Right lung (tissue), 5 donors: ENCODE results near the gene SMTNL2. TPM values are rescaled to one million over a fixed set of nuclear protein-coding genes. Genes with fewer than 3 reads are reported as not detected.
"Not testable (repeated sequence)": the region's sequence is repeated elsewhere in the genome, so short reads cannot be mapped to it uniquely, and the experiment has no call there.

Experiments
- DNase-seq, 2 donors: peaks; one replicate each; pipeline ENCODE4 v3.0.0-alpha.2; 2013
- polyA plus RNA-seq, 5 donors: library from polyadenylated mRNA; unstranded; fragments of 120-200 nt; gene quantifications; one replicate each; pipeline versions ENCODE4 v1.2.1 to v1.2.3, GENCODE V29; 2013; ENCODE audit warnings: inconsistent platforms in 1 of 5, low replicate concordance in 1 of 5; ENCODE audit not compliant: insufficient read length in 5 of 5, insufficient read depth in 1 of 5

SMTNL2 gene
- polyA plus RNA-seq, 5 donors, result 17.2 to 32.0 (median 22.6) TPM

DNA sequence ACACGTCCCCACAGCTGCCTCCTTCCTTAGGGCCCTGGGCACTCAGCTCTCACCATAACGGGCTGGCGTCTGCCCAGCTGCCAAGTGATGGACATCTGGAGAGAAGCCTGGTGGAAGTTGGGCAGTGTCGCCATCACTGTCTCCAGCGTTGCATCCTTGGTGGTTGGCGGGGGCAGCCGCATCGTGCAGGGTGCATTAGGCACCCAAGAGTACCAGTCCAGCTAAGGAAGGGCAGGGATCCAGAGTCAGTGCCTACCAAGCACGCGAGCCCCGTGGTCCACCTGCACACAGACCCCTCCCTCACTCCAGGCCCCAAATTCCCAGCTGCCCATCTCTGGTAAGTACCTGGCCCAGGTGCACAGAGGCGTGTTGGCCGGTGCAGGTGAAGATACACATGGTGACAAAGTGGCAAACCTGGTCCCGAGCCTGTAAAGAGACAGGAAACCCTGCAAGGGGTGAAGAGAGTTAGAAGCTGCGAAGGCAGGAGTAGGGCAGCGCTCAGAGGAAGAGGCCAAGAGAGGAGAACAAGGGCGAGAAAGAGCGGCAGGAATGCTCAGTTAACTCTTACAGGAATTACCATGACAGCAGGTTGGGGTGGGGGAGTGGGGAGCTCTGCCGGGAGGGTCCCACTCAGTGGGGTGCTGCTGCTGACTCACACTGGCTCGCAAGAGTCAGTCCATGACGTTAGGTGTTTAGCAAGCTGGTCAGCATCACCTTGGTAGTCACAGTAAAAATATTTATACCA lies 47.7 kb downstream of the SMTNL2 start:
- no peak for DNase-seq

DNA sequence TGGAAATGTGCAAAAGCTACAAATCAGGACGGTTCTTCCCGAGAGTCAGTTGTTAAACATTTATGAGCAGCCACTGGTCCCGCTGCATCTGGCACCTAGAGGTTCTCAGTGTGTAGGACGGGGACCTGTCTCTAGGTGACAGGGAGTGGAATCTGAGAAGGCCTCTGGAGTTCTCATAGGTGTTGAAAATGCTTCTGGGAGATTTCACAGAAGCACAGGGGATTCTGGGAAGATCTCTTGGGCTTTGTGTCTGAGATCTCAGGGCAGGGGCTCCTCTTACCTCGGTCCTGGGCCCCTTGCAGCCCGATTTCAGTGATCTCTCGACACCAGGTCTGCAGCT lies 48.2 kb downstream of the SMTNL2 start:
- no peak for DNase-seq

DNA sequence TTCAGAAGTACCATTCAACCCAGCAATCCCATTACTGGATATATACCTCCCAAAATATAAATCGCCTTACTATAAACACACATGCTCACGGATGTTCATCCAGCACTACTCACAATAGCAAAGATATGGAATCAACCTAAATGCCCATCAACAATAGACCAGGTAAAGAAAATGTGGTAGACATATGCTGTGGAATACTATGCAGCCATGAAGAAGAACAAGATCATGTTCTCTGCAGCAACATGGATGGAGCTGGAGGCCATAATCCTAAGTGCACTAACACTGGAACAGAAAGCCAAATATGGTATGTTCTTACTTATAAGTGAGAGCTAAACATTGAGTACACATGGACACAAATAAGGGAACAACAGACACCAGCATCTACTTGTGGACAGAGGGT lies 49.3 kb downstream of the SMTNL2 start:
- no peak for DNase-seq

DNA sequence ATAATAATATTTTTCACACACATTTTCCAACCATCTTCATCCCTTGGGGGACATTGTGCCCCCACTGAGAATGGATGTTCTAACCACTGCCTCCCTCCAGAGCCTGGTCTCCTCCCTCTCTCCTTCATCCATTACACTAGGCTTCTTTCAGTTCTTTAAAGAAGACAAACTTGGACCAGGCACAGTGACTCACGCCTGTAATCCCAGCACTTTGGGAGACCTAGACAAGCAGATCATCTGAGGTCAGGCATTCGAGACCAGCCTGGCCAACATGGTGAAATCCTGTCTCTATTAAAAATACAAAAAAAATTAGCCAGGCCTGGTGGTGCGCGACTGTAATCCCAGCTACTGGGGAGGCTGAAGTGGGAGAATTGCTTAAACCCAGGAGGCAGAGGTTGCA lies 50.6 kb downstream of the SMTNL2 start:
- DNase-seq, result no peak

DNA sequence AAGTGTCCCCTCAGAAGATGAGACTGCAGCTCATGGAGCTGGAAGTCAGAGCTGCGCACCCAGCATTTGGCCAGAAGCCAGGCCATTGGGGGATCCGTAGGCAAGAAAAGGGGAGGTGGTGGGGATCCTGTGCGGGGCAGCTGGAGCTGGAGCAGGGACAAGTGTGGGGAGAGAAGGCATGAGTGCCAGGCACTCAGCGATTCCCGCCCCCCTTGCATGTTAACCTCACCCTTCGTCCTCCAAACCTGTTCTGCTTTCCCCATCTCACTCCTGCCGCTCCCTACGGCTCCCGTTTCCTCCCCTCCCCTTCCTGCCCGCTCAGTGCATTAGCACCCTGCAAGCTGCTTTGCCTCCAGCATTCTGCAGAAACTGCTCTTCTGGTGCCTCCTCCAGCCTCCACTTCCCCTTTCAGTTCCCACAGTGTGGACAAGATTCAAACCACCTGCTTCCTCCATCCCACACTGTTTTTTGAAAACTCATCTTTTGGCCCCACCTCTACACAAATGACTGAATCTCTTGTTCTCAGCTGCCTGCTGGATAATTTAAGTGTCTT lies 51.6 kb downstream of the SMTNL2 start:
- DNase-seq, result no peak

DNA sequence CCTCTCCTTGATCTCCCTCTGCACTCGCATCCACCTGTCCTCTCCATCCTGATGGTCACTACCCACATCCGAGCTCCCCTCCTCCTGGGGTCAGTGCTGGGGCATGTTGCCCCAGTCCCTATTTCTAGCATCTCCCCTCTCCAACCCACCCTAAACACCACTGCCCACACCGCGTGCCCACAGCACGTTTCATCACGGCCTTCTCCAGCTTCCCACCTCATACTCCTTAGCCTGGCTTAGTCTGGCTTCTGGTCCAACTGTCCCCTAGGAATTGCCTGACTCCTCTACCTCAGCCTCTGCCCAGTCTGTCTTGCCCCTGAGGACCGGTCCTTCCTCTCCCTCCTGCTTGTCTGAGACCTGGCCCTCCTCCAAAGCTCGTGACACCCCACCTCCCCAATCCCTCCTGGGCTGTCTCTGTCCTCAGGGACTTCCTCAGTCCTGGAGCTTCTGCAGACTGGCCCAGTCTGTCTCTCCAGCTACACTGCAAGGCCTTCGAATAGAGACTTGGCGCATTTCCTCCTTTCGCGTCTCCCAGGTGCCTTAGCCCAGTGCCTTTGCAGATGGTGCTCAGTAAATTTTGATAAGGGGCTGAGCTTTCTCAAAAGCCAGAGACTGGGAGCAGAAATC lies 52.3 kb downstream of the SMTNL2 start:
- no peak for DNase-seq

DNA sequence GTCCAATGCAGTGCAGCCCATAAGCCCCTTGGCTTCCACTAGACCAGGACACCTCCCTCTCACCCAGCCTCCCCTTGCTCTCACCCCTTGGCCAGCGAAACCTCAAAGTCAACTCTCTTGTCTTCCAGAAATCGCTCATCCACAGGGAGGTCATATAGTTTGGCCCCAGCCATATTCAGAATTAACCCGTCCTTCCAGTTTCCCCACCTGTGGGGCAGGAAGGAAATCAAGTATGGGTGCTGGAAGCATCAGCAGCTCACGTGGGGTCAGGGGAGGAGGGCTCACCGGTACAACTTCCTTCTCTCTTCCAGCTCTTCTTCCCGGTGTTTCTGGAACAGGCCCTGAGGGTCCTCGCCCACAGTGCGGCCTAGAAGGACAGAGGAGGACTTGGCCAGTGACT lies 54.4 kb downstream of the SMTNL2 start:
- not testable (repeated sequence) for DNase-seq

DNA sequence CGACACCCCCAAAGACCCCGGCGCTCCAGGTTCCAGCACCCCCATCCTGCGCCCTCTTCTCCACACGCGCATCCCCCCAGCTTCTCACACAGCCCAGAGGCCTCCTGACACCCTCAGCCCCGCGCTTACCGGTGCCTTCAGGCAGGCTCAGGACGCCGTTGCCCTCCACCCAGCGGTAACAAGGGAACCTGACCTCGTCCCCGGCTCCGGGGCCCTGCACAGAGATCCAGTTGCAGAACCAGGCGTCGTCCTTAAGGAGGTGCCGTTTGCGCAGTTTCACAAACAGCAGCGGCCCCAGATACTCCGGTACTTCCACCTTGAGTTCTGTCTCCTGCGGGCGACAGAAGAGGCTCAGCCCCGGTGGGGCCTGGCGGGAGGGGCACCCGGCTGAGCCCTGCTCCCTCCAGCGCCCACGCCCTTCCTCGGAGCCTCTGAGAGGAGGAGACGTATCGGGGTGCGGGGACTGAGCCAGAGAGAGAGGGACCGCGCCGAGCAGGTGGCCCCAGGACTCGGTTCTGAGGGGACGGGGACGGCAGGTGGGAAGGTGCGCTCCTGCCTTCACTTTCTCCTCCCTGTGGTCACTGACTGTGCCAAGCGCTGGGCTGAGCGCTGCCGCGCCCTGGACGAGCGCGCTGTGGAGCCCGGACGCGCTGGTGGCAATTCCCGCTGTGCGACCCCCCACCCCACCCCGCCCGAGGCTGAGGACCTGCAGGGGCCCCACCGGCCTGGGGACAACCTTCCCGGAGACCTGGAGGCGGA lies 55.2 kb downstream of the SMTNL2 start:
- not testable (repeated sequence) for DNase-seq

DNA sequence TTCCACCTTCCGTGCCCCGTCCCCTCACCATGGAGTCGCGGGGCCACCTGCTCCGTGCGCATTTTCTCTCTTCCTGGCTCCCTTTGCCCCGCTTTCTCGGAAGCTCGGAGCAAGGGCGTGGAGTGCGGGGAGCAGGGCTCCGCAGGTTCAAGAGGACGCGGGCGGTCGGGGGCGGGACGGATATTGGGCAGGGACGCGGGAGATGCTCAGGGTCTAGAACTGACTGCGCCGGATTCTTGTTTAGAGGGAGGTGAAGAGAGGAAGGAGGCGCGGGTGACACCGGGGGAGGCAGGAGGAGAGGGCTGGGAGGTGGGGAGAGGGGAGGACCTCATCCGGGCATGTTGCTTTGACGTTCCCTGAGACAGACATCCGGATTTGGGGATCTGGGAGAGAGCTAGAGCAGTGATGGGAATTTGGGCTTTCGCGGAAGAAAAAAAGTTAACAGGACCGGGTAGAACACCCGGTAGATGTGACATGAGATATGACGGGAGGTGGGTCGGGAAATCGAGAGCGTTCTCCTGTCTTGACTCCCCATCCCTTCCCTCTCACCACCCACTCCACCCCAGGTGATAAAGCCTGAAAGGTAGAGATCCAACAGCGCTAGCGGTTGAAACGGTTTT lies 56.4 kb downstream of the SMTNL2 start:
- not testable (repeated sequence) for DNase-seq

DNA sequence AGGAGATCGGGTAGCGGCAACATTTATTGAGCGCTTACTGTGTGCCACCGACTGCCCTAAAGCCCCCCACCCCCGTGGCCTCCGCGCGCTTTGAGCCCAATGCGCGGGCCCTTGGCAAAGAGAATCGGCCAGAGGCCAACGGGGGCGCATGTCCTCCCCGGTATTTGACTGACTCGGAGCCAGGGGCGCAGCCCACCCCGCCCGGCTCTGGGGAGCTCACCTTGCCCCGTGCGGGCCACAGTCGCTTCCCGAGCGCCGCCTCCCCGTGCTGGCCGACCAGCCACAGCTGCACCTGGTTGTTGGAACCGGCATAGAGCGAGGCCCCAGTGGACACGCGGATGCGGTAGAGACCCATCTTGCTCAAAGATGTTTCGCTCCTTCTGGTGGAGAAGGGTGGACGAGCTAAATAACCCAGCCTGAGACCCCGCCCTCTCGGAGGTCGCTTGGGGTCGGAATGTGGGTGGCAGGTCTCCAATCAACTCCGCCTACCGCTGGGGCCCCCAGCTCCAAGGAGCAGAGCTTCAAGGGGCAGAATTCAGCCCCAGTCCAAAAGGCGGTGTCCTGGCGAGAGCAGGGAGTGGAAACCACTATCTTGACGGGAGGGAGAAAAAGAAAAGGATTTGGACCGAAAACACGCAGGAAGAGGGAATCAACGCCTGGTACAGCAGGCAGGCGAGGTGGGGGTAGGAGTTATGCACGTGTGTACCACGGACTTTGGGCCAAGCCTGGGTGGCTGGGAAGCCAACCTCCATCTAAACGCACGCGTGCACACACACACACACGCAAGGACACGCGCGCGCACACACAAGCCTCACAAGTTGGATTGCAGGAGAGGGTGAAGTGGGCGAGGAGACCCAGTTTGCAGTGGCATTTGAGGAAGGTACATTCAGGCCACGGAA lies 57.2 kb downstream of the SMTNL2 start, which contains the start of gene ALOX15:
ALOX15 (minus strand) TSS at position 382 of the 899 bp plus-strand sequence; CDS start at position 355, 27 bp downstream.
- DNase-seq, result no peak

DNA sequence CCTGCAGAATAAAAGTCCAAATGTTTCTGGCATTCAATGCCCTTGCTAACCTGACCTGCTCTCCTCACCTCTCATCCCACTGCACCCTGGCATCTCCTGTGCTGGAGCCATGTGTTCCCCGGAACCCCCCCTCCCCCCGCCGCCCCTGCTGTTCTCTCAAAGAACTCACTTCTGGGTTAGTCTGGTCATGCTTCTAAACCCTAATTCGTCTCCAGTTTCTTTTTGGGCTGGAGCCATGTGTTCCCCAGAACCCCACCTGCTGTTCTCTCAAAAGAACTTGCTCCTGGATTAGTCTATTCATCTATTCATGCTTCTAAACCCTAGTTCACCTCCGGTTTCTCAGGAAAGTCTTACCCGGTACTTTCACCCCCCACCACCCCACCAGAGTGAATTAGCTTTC lies 58.0 kb downstream of the SMTNL2 start:
- no peak for DNase-seq

DNA sequence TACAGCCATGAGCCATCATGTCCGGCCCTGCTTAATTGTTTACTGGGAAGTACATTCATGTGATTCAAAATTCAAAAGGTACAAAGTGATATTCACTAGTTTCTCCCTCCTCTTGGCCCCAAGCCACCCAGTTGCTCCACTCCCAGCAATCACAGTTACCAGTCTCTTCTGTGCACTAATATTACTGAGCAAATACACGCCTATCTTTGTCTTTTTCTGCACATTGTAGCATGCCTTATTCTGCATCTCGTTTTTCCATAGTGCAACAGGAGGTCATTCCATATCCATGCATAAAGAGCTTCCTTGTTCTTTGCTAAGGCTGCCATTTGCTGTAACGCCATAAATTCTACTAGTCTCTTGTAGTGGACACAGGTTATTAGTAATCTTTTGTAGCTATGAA lies 59.3 kb downstream of the SMTNL2 start:
- no peak for DNase-seq

DNA sequence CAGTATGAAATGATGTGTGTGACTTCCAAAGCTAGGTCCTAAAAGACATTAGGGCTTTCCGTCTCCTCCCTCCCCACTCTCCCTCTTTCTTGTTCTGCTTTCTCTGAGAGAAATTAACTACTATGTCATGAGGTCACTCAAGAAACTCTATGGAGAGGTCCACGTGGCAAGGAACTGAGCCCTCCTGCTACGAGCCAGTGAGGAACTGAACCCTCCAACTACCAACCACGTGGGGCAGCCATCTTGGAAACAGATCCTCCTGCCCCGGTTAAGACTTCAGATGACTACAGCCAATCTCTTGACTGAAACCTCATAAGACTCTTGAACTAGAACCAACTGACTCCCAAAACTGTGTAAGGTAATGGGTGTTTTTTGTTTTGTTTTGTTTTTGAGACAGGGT lies 61.3 kb downstream of the SMTNL2 start:
- no peak for DNase-seq

DNA sequence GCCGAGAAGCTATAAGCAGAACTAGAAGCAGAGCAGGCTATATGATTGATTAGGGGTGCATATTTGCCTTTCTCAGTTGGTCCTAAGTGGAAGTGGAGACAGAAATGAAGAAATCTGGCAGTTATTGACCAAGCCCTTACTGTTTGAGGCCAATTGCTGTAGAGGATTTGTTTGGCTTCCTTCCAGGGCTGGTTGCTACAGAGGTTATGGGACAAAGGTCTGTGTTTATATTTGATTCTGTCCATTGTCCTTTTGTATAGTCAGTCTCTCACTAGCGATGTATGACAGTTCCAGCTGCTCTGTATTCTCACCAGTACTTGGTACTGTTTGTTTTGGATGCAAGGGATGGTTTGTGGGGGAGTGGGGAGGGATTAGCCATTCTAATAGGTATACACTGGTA lies 64.4 kb downstream of the SMTNL2 start:
- DNase-seq, result peak; percentile 73 to 80

DNA sequence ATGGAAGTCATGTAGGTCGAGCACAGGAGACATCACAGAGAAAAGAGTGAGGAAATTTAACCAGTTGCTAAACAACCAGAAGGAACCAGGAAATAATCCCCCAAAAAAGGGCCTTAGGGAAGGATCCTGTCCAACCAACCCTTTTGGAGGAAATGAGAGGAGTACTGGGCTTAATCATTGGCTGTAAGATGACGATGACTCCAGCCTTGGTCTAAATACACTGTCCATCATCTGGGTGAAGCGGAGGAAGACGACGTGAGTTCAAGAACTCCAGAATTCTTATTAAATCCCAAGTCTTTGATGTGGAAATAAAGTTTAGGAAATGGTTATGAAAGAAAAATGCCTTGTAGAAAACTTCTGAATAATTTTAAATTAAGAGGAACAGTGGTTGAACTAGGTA lies 68.7 kb downstream of the SMTNL2 start:
- DNase-seq, result no peak

DNA sequence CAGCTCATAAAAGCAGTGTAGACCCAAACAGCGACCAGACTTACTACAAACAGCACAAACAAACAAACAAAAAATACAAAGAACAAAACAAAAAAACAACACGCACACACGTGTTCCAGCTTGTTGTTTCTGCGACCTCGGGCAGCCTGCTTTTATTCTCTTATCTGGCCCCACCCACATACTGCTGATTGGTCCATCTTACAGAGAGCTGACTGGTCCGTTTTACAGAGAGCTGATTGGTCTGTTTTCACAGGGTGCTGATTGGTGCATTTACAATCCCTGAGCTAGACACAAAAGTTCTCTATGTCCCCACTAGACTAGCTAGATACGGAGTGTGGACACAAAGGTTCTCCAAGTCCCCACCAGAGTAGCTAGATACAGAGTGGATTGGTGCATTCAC lies 71.6 kb downstream of the SMTNL2 start:
- DNase-seq, result not testable (repeated sequence)

DNA sequence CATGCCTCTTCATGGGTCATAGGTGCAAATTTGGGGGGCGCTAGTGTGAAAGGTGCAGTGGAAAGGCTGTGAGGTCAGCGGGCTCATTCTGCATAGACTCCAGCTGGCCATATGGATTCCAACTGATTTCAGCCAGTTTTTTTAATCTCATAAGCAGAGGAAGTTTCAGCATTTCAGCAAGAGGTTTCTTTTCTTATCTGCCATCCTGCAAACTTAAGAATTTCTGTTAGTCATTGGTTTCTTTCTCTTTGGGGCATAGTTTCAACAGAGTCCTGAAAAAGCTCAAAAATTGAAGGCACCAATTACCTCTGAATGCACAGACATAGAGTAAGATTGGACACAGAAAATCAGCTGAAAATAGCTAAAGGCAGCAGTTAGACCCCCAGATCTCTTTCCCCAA lies 73.3 kb downstream of the SMTNL2 start:
- DNase-seq, result no peak
